Aorta (tissue), 5 donors: ENCODE results near the gene CYTH4. TPM values are rescaled to one million over a fixed set of nuclear protein-coding genes. Genes with fewer than 3 reads are reported as not detected.

Experiments used
- ATAC-seq: fragments of 200-7000 bp; cut with Tn5 transposase; one replicate; pipeline ENCODE4 v1.9.1; 2022; ENCODE audit warnings: moderate library complexity; ENCODE audit not compliant: low FRiP score
- DNase-seq, 2 donors: peaks; one replicate each; pipeline ENCODE4 v3.0.0-alpha.2; 2020
- H3K27ac ChIP-seq, 2 donors: one replicate each; pipeline ENCODE4 v1.5.1; 2013; ENCODE audit warnings: low read length in 2 of 2, mild to moderate bottlenecking in 2 of 2, moderate library complexity in 2 of 2, control low read depth in 1 of 2, inconsistent platforms in 1 of 2, low read depth in 1 of 2
- H3K27me3 ChIP-seq, 2 donors: one replicate each; pipeline ENCODE4 v1.6.1; 2013; ENCODE audit warnings: control low read depth in 1 of 2, low read length in 1 of 2, mild to moderate bottlenecking in 1 of 2, moderate library complexity in 1 of 2; ENCODE audit not compliant: insufficient read depth in 2 of 2, control insufficient read depth in 1 of 2
- H3K36me3 ChIP-seq, 2 donors: one replicate each; pipeline ENCODE4 v1.6.1; 2013; ENCODE audit warnings: control low read depth in 1 of 2, low read length in 1 of 2, mild to moderate bottlenecking in 1 of 2; ENCODE audit not compliant: insufficient read depth in 2 of 2, control insufficient read depth in 1 of 2
- H3K4me1 ChIP-seq, 2 donors: one replicate each; pipeline ENCODE4 v1.6.1; 2013; ENCODE audit warnings: low read length in 2 of 2, control low read depth in 1 of 2, mild to moderate bottlenecking in 1 of 2, moderate library complexity in 1 of 2; ENCODE audit not compliant: insufficient read depth in 2 of 2, control insufficient read depth in 1 of 2
- H3K4me3 ChIP-seq, 2 donors: one replicate each; pipeline ENCODE4 v1.5.1; 2013; ENCODE audit warnings: low read length in 2 of 2, control low read depth in 1 of 2, mild to moderate bottlenecking in 1 of 2
- H3K9me3 ChIP-seq: one replicate; pipeline ENCODE4 v1.6.1; 2013; ENCODE audit warnings: mild to moderate bottlenecking, low read length; ENCODE audit not compliant: control insufficient read depth
- WGBS, 2 donors: extraction: QIAGEN DNeasy Blood & Tissue Kit; methylation state at CpG; one replicate each; pipeline ENCODE4 v1.1.7; 2013; 5-methylcytosine and 5-hydroxymethylcytosine counted together
- intact Hi-C, 2 donors: fragments of 100-400 bp; cut with DNase I; formaldehyde crosslinking; loops; one replicate each; pipeline versions ENCODE4 v1.14.2 to v1.15.0; 2022
- polyA plus RNA-seq, 2 donors: library from polyadenylated mRNA; stranded (reverse); fragments of 200-250 nt; gene quantifications; one replicate each; pipeline ENCODE4 v1.2.3, GENCODE V29; 2013
- total RNA-seq, 2 donors: library from RNA; stranded (reverse); fragmentation: NEBNext Ultra II Directional; extraction: Animal tissue kit (Norgen Biotek cat#: 25700); gene quantifications; one replicate each; pipeline ENCODE4 v1.2.1, GENCODE V29; 2021
- donor health status: healthy with polysubstance abuse.
- donor health status: Bipolar disorder and iron deficiency.
- donor health status: DM: no; HTN: no; CAD: no.
- donor health status: DM: no; HTN: no; CAD: no.
- donor health status: DM: yes; HTN: yes; CAD: no.

CYTH4 gene
- total and polyA plus RNA-seq, 4 donors, result 4.5 to 68.7 (median 22.0) TPM

DNA sequence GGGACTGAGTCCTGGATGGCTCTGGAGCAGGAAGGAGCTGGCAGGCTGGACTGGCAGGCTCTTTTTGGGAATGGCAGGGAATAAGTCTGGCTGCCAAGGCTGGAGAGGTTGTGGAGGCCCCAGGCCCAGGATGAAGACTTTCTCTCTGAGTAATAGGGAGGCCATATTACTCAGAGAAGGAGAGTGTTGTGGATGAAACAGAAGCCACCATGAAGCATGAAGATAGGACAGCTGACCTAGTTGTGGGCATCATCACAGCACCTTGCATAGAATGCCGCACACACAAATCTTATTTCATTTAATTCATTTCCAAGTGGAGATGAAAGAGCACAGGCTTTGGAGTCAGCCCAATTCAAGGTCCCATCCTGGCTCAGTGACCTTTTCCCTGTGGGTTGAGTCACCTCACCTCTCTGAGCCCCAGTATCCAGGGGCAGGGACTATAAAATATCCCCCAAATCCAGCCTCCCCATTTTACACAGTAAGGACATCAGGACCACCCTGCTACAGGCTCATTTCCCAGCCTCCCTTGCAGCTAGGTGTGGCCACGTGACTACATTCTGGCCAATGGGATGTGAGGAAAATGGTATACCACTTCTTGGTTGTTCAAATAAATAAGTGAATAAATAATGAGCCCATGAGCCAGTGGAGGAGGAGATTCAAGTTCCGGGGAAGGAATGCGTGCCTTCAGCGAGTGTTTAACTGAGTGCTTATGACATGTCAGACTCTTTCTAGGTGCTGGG lies 9.4 kb downstream of the CYTH4 start:
- intact Hi-C loops, result no loop called here
- H3K4me1 ChIP-seq, result no peaks in the 10 kb centered on the region

DNA sequence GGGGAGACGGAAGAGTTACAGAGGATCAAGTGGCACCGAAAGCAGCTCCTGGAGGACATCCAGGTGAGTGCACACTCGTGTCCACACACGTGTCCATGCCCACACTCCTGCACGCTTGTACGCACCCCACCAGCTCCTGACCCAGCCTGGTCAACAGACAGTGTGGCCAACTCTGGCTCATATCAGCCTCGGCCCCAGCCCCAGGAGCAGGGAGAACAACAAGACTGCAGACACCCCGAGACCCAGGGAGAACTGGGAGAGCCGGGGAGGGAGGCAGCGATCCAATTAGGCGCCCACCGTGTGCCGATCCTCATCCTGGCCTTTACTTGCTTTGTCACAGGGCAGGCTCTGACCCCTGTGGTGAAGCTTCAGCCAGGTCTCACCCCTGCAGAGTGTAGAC lies 10.3 kb downstream of the CYTH4 start:
- intact Hi-C loops, result no loop called here
- ATAC-seq (no peak), DNase-seq (no peak)
- Histone ChIP-seq H3K27me3 (no peaks in the 10 kb centered on the region), H3K9me3 (no peaks in the 10 kb centered on the region), H3K4me1 (no peaks in the 10 kb centered on the region), H3K27ac (no peak overlapping the region), H3K36me3 (no peaks in the 10 kb centered on the region), H3K4me3 (no peak overlapping the region)
- 85 to 86% methylated on average over 13 of the region's 13 CpGs for WGBS, 2 donors

More for the DNA sequence above, 9.4 kb downstream of the CYTH4 start:
- 89 to 93% methylated on average over 5 of the region's 5 CpGs for WGBS, 2 donors
- no peak overlapping the region for H3K27ac ChIP-seq
- H3K36me3 ChIP-seq, result no peaks in the 10 kb centered on the region
- ATAC-seq (no peak), DNase-seq (no peak)
- H3K9me3 ChIP-seq, result no peaks in the 10 kb centered on the region
- no peak overlapping the region for H3K4me3 ChIP-seq
- no peaks in the 10 kb centered on the region for H3K27me3 ChIP-seq

DNA sequence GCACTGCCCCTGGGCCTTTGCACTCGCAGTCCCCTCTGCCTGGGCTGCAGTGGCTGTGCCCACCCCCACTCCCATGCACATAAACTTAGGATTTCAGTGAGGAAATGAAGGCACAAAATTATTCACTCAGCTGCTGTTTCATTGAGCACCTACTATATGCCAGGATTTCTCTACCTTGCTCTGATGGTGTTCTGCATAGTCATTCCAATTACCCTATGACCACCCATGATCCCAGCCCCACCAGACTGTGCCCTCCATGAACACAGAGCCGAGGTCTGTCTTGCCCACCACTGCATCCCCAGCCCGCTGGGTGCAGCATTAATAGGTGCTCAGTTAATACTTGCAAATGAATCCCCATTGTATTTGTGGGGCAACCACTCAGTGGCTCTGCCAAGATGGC lies 10.9 kb downstream of the CYTH4 start:
- WGBS, 2 donors, result 82 to 83% methylated on average over 3 of the region's 3 CpGs
- H3K36me3 ChIP-seq, result no peaks in the 10 kb centered on the region
- H3K27ac ChIP-seq, result no peak overlapping the region
- H3K4me3 ChIP-seq, result no peak overlapping the region
- intact Hi-C loops, result no loop called here
- DNase-seq, result no peak
- ATAC-seq, result no peak
- H3K4me1 ChIP-seq, result no peaks in the 10 kb centered on the region
- no peaks in the 10 kb centered on the region for H3K27me3 ChIP-seq
- no peaks in the 10 kb centered on the region for H3K9me3 ChIP-seq

DNA sequence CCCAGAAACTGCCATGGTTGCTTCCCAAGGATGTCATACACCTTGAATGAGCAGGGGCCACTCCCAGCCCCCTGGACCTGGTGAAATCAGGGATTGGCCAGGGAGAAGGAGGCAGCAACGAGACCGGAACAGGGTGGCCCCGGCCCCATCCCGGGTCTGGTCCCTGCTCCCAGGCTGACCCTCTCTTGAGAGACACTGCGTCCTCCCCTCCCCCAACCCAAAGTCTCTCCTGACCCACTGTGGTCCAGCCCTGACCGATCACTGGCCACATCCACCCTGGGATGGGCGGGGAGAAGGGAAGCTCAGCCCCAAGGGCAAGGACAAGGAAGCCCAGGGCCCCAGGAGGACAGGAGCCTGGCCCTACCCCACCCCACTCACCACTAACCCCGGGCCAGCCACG lies 12.4 kb downstream of the CYTH4 start:
- H3K9me3 ChIP-seq, result no peaks in the 10 kb centered on the region
- ATAC-seq (no peak), DNase-seq (no peak)
- intact Hi-C loops, result no loop called here
- H3K4me1 ChIP-seq, result no peaks in the 10 kb centered on the region
- H3K4me3 ChIP-seq, result no peak overlapping the region
- no peaks in the 10 kb centered on the region for H3K27me3 ChIP-seq
- H3K36me3 ChIP-seq, result no peaks in the 10 kb centered on the region
- WGBS, 2 donors, result 64 to 68% methylated on average over 9 of the region's 9 CpGs
- no peak overlapping the region for H3K27ac ChIP-seq

DNA sequence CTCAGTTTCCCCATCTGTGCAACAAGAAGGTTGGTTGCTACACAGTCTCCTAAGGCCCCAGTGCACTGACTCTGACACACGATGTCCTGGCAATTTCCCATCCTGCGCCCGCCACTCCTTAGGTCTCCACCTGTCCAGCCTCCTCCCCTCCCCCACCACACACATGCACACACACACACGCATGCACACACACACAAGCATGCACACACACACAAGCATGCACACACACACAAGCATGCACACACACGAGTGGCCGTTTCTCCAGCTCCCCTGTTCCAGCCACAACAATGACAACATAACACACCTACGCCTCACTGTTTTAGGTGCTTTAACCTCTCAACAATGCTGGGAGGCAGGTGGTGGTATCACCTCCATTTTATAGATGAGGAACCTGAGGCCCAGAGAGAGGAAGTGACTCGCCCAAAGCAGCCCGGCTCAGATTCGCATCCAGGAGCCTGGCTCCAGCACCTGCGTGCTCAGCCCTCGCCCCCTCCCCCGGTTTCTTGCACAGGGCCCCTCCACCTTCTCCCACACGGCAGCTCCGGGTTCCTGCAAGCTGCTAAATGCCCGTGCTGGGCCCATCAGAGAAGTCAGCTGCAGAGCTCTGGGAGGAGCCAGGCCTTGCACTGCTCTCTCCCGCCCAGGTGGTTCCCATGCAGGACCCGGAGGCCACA lies 13.0 kb downstream of the CYTH4 start:
- Histone ChIP-seq H3K9me3 (no peaks in the 10 kb centered on the region), H3K27ac (no peak overlapping the region), H3K4me1 (no peaks in the 10 kb centered on the region), H3K36me3 (no peaks in the 10 kb centered on the region), H3K27me3 (no peaks in the 10 kb centered on the region), H3K4me3 (no peak overlapping the region)
- WGBS, 2 donors, result 70 to 73% methylated on average over 17 to 18 of the region's 18 CpGs
- ATAC-seq (no peak), DNase-seq (no peak)
- intact Hi-C loops, result no loop called here

DNA sequence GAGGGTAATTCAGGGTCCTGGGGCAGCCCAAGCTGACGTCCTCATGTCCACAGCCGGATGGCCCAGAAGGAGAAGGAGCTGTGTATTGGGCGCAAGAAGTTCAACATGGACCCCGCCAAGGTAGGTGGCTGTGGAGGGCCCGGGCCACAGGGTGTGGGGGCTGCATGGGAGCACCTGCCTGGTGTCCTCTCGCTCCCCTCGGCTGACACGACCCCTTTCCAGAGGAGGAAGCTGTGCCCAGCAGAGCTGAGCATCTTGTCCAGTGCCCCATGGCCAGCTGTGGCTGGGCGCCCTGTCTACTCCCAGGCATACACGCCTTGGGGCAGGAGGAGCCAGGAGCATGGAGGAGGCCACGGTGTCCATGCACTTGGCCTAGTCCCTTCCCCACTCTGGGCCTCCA lies 13.6 kb downstream of the CYTH4 start:
- H3K27ac ChIP-seq, result no peak overlapping the region
- H3K36me3 ChIP-seq, result no peaks in the 10 kb centered on the region
- intact Hi-C loops, result no loop called here
- DNase-seq (no peak), ATAC-seq (no peak)
- H3K4me3 ChIP-seq, result no peak overlapping the region
- H3K9me3 ChIP-seq, result no peaks in the 10 kb centered on the region
- H3K27me3 ChIP-seq, result no peaks in the 10 kb centered on the region
- WGBS, 2 donors, result 86% methylated on average over 11 of the region's 11 CpGs
- H3K4me1 ChIP-seq, result no peaks in the 10 kb centered on the region

DNA sequence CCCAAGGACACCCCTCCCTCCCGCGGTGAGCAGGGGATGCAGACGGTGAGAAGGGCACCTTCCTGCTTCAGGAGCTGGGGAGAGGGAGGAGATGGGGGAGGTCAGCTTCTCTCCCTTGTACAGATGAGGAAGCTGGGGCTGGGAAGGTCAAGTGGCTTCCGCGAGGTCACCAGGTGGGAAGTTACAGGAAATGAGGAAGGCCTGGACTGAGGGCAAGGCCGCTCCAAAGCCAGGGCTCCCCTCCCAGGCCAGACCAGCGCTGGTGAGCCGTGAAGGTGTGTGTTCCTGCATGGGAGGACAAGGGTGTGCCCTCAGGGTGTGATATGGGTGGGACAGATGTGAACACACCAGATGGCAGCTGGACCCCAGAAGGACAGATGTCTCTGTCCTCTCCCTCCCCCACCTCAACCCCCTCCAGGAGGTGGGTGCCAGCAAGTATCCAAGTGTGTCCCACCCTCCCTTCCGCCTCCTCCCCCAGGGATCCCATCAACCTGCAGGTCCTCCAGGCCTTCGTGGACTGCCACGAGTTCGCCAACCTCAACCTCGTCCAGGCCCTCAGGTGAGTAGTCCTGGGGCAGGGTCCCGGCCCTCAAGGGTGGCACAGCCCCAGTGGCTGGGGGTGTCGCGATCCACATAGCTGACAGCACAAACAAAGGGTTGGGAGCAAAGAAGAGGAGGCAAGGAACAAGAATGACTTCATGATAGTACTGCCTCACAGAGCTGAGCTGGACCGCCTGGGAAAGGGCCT lies 16.6 kb downstream of the CYTH4 start:
- ATAC-seq, result no peak
- 81 to 85% methylated on average over 15 to 17 of the region's 17 CpGs for WGBS, 2 donors
- Histone ChIP-seq H3K4me1 (no peaks in the 10 kb centered on the region), H3K9me3 (no peaks in the 10 kb centered on the region), H3K4me3 (no peak overlapping the region), H3K36me3 (no peaks in the 10 kb centered on the region), H3K27me3 (no peaks in the 10 kb centered on the region), H3K27ac (no peak overlapping the region)
- intact Hi-C loops, result no loop called here
- no peak for DNase-seq

DNA sequence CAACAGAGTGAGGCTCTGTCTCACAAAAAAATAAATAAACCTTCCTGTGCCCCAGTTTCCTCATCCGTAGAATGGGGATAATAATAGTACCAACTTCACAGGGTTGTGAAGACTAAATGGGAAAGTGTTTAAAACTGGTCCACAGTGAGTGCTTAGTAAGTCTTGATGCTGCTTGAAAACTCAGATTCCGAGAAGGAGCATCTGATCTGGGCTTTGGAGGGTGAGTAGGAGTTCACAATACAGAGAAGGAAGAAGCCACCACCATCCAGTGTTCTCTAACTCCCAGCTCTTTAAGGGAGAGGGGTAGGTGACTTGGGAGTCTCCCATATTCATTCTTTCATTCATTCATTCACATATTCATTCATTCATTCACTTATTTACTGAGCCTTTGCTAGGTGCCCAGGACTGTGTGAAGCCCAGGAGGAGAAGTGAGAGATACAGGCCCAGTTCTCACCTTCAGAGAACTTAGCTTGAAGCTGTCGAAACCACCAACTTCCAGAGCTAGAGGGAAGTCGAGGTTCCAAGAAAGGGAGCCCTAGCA lies 17.7 kb downstream of the CYTH4 start:
- Histone ChIP-seq H3K27ac (no peak overlapping the region), H3K27me3 (no peaks in the 10 kb centered on the region), H3K4me3 (no peak overlapping the region), H3K9me3 (no peaks in the 10 kb centered on the region), H3K4me1 (no peaks in the 10 kb centered on the region), H3K36me3 (no peaks in the 10 kb centered on the region)
- no peak for DNase-seq
- intact Hi-C loops, result no loop called here
- WGBS, 2 donors, result 87 to 91% methylated on average over 4 of the region's 4 CpGs
- no peak for ATAC-seq
